Muscle of leg (tissue), 11 donors: ENCODE data around the gene INPP5E. TPM values are rescaled to one million over a fixed set of nuclear protein-coding genes. Genes with fewer than 3 reads are reported as not detected.

Experiments
- DNase-seq: peaks from one replicate; pipeline ENCODE4 v3.0.0; 2013
- H3K27ac ChIP-seq: one replicate; pipeline ENCODE4 v1.5.1; 2013; ENCODE audit warnings: mild to moderate bottlenecking, low read length, control low read depth
- H3K27me3 ChIP-seq: one replicate; pipeline ENCODE4 v1.6.1; 2013; ENCODE audit warnings: low read length; ENCODE audit not compliant: control insufficient read depth, insufficient read depth
- H3K36me3 ChIP-seq: one replicate; pipeline ENCODE4 v1.6.1; 2013; ENCODE audit warnings: low read length; ENCODE audit not compliant: control insufficient read depth, insufficient read depth
- H3K4me1 ChIP-seq: one replicate; pipeline ENCODE4 v1.6.1; 2013; ENCODE audit warnings: low read length; ENCODE audit not compliant: control insufficient read depth, insufficient read depth
- H3K4me3 ChIP-seq: one replicate; pipeline ENCODE4 v1.5.1; 2013; ENCODE audit warnings: low read length, control low read depth
- H3K9me3 ChIP-seq: replicated peaks from 2 replicates; pipeline ENCODE4 v1.6.1; 2013; ENCODE audit warnings: low read depth, low read length; ENCODE audit not compliant: control insufficient read depth
- WGBS: methylation state at CpG from one replicate; pipeline ENCODE4 v1.1.5; 2013; ENCODE audit warnings: missing lambda C conversion rate; ENCODE audit not compliant: insufficient coverage; 5-methylcytosine and 5-hydroxymethylcytosine counted together
- polyA plus RNA-seq, 8 donors: library from polyadenylated mRNA; unstranded; fragments of 120-200 nt; gene quantifications; one replicate each; pipeline versions ENCODE4 v1.2.1 to v1.2.3, GENCODE V29; 2013; ENCODE audit warnings: inconsistent platforms in 1 of 8, low replicate concordance in 1 of 8; ENCODE audit not compliant: insufficient read length in 8 of 8, insufficient read depth in 1 of 8
- total RNA-seq: library from RNA; stranded (reverse); fragments of 120-200 nt; gene quantifications from one replicate; pipeline ENCODE4 v1.2.4, GENCODE V29; 2013

INPP5E gene
- total and polyA plus RNA-seq, 9 donors = 5.9 to 14.4 (median 10.5) TPM

- no peaks in the 10 kb centered on the region for H3K9me3 ChIP-seq
- H3K4me3 ChIP-seq = peak overlapping the region; percentile 69
- H3K27me3 ChIP-seq = peaks cover 4% of the 10 kb centered on the region
- H3K36me3 ChIP-seq = no peaks in the 10 kb centered on the region
- H3K4me1 ChIP-seq = peaks cover 30% of the 10 kb centered on the region
- peak; percentile 62 for DNase-seq
- WGBS = 32% methylated on average over 46 of the region's 59 CpGs
- H3K27ac ChIP-seq = peak overlapping the region; percentile 100
These were observed 44.8 kb upstream of the INPP5E start for GRCh38 chr9:136484153-136485048.

GRCh38 chr9:136483589-136484152 lies 44.0 kb upstream of the INPP5E start:
- H3K4me3 ChIP-seq = peak overlapping the region; percentile 69
- peaks cover 4% of the 10 kb centered on the region for H3K27me3 ChIP-seq
- under 1% methylated on average over 63 of the region's 63 CpGs for WGBS
- peak; percentile 96 for DNase-seq
- peak overlapping the region; percentile 100 for H3K27ac ChIP-seq
- H3K4me1 ChIP-seq = peaks cover 27% of the 10 kb centered on the region
- H3K36me3 ChIP-seq = no peaks in the 10 kb centered on the region
- no peaks in the 10 kb centered on the region for H3K9me3 ChIP-seq

GRCh38 chr9:136482793-136483588 lies 43.3 kb upstream of the INPP5E start, which contains the start of gene SEC16A:
TSS of gene SEC16A (minus strand) at chr9:136483040. CDS start at chr9:136477615, 5,425 bp downstream.
- Histone ChIP-seq H3K9me3 (no peaks in the 10 kb centered on the region), H3K36me3 (peaks cover 5% of the 10 kb centered on the region), H3K27me3 (no peaks in the 10 kb centered on the region), H3K4me3 (peak within 1 kb of the TSS; percentile 80), H3K4me1 (peaks cover 23% of the 10 kb centered on the region), H3K27ac (peak within 1 kb of the TSS; percentile 100)
- peak; percentile 99 for DNase-seq
- under 1% methylated on average over 78 of the region's 109 CpGs for WGBS

GRCh38 chr9:136482046-136482792 lies 42.6 kb upstream of the INPP5E start:
- Histone ChIP-seq H3K9me3 (no peaks in the 10 kb centered on the region), H3K36me3 (peaks cover 12% of the 10 kb centered on the region), H3K27ac (peak overlapping the region; percentile 94), H3K4me3 (peak overlapping the region; percentile 80), H3K27me3 (no peaks in the 10 kb centered on the region), H3K4me1 (peaks cover 23% of the 10 kb centered on the region)
- 0% methylated on average over 31 of the region's 39 CpGs for WGBS
- peak; percentile 62 for DNase-seq

- H3K36me3 ChIP-seq = peaks cover 19% of the 10 kb centered on the region
- peaks cover 23% of the 10 kb centered on the region for H3K4me1 ChIP-seq
- peak overlapping the region; percentile 80 for H3K4me3 ChIP-seq
- no peak for DNase-seq
- no peaks in the 10 kb centered on the region for H3K9me3 ChIP-seq
- H3K27ac ChIP-seq = peak overlapping the region; percentile 94
- WGBS = no CpG with 5 or more reads among the region's 5 CpGs
- H3K27me3 ChIP-seq = no peaks in the 10 kb centered on the region
These were observed 41.9 kb upstream of the INPP5E start for GRCh38 chr9:136481558-136481957.

- no peak for DNase-seq
- 88% methylated on average over 15 of the region's 25 CpGs for WGBS
- H3K36me3 ChIP-seq = peaks cover 69% of the 10 kb centered on the region
- H3K27ac ChIP-seq = no peak overlapping the region
- H3K4me3 ChIP-seq = no peak overlapping the region
- H3K9me3 ChIP-seq = no peaks in the 10 kb centered on the region
- no peaks in the 10 kb centered on the region for H3K27me3 ChIP-seq
- H3K4me1 ChIP-seq = peaks cover 4% of the 10 kb centered on the region
These were observed 36.9 kb upstream of the INPP5E start for GRCh38 chr9:136476369-136477150.

- 96% methylated on average over 32 of the region's 34 CpGs for WGBS
These were observed 35.6 kb upstream of the INPP5E start for GRCh38 chr9:136474974-136475865.

GRCh38 chr9:136474021-136474640 lies 34.5 kb upstream of the INPP5E start:
- no peak overlapping the region for H3K4me3 ChIP-seq
- DNase-seq = no peak
- no peaks in the 10 kb centered on the region for H3K4me1 ChIP-seq
- WGBS = 90% methylated on average over 27 of the region's 27 CpGs
- H3K27ac ChIP-seq = no peak overlapping the region
- no peaks in the 10 kb centered on the region for H3K27me3 ChIP-seq
- H3K9me3 ChIP-seq = no peaks in the 10 kb centered on the region
- peaks cover 92% of the 10 kb centered on the region for H3K36me3 ChIP-seq

More at GRCh38 chr9:136474974-136475865, 35.6 kb upstream of the INPP5E start:
- DNase-seq = no peak
- Histone ChIP-seq H3K27ac (no peak overlapping the region), H3K36me3 (peaks cover 82% of the 10 kb centered on the region), H3K4me1 (no peaks in the 10 kb centered on the region), H3K9me3 (no peaks in the 10 kb centered on the region), H3K27me3 (no peaks in the 10 kb centered on the region), H3K4me3 (no peak overlapping the region)
